GM12874 (cell line): Measurements from ENCODE around the gene DPF3.

ENCODE experiments used
- CTCF ChIP-seq: IDR thresholded peaks from 2 replicates; pipeline ENCODE4 v1.5.1; 2011; ENCODE audit warnings: low read depth, mild to moderate bottlenecking, control low read depth, low read length, moderate library complexity; ENCODE audit not compliant: insufficient read depth

DPF3 gene

DNA sequence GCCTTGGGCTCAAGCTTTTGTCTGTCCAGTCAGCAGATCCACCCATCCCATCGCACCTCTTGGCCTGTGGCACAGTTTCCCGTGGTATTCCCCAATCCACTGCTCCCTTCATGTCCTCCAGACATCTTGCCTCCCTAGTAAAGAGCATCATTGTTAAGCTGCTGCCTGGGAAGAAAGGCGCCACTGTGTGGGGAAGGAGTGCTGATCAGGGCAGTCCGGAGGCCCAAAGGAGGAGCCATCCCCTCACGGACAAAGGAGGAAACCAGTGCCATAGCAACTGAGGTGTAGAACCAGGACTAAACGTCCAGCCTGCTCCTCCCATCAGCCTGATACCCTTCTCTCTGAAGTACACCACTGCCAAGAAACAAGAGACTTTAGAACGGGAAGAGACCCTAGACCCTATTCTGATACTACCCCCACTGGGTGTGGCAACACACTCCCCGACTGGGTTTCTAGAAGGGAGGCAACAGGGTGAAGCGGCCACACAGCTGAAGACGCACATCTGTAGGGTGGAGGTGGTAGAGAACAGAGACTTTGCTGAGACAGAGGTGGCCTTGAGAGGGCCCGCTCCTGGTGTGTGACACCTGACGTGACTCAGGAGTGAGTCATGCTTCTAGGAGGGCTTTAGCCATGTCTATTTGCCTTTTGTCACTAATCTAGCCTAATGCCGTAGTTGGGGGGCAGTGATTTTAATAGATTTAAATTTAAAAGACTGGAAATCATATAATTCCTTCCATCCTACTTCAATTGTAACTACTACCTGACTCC is 185.0 kb downstream of the DPF3 start:
- TF ChIP-seq CTCF: no peak

DNA sequence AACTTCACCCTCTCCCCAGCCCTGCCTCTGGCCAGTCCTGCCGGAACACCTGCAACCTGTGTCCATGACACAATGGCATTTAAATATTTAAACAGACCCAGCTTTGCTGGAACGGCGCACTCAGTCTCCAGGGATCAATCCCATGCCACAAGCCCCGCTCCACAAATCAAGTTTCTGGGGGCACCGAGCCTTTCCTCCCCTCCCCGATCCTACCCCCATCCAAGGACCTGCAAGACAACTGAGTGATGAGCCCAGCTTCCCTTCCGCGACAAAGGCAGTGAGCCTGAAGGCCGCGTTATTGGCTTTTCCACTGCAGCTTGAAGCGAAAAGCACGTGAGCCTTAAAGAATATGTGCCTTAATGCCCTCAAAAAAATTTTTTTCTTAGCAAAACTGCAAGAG is 185.7 kb downstream of the DPF3 start:
- no peak for TF ChIP-seq CTCF

GRCh38 chr14:72706485-72706884 is 187.4 kb downstream of the DPF3 start:
- no peak for TF ChIP-seq CTCF

DNA sequence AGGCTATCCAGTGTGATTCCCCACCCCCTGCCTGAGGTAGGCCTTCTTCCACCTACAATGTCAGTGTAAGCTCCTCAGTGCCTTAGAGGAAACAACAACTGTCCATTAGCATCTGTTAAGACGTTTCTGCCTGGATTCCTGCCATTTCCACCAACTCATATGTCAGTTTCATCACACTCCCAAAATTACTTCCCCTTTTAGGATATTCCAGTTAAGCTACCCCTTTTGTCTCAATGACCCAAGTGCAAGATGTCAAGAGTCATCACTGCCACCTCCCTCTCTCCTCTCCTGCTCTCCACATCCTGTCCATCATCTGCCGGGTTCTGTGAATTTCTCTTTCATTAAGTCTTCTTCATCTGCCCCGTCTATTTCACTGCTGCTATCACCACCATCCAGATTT is 189.4 kb downstream of the DPF3 start:
- no peak for TF ChIP-seq CTCF

GRCh38 chr14:72701605-72702004 is 192.3 kb downstream of the DPF3 start:
- TF ChIP-seq CTCF: no peak

GRCh38 chr14:72701237-72701565 is 192.7 kb downstream of the DPF3 start:
- no peak for TF ChIP-seq CTCF

GRCh38 chr14:72700338-72701236 is 193.3 kb downstream of the DPF3 start:
- no peak for TF ChIP-seq CTCF
